OCI-LY7 (cell line): ENCODE results near the gene GRIPAP1. TPM values are rescaled to one million over a fixed set of nuclear protein-coding genes. Genes with fewer than 3 reads are reported as not detected.

Experiments
- BruUV-seq: library from RNA; stranded (reverse); fragments of 400-500 nt; replicated peaks from 2 replicates; lab custom pipeline; 2021; lab: Mats Ljungman, UMichigan
- CTCF ChIA-PET: fragments of 300-600 bp; sonication (Branson Sonifier 250); formaldehyde crosslinking; loops from one replicate; lab custom pipeline; 2022; ENCODE audit warnings: antibody characterized with exemption; ENCODE audit not compliant: unreplicated experiment; lab: Charles Lee
- POLR2A ChIA-PET: fragments of 300-600 bp; sonication (Branson Sonifier 250); formaldehyde crosslinking; loops from one replicate; lab custom pipeline; 2022; ENCODE audit warnings: antibody characterized with exemption; lab: Charles Lee
- DNase-seq: peaks from one replicate; pipeline ENCODE4 v3.0.0-alpha.2; 2015; ENCODE audit warnings: low spot score
- H2AFZ ChIP-seq: fragments of 200-600 bp; sonication (generic), shearing (Covaris generic); 2 replicates; pipeline ENCODE4 v1.6.1; 2014; ENCODE audit warnings: mild to moderate bottlenecking, antibody characterized with exemption, low read length, moderate library complexity
- H3K27ac ChIP-seq: fragments of 200-600 bp; sonication (generic); 2 replicates; pipeline ENCODE4 v1.5.1; 2014; ENCODE audit warnings: mixed run types, low read depth, mild to moderate bottlenecking, moderate library complexity, low read length, inconsistent platforms; ENCODE audit not compliant: poor library complexity, severe bottlenecking
- H3K36me3 ChIP-seq: fragments of 200-600 bp; sonication (generic); 2 replicates; pipeline ENCODE4 v1.6.1; 2014; ENCODE audit warnings: mild to moderate bottlenecking, antibody characterized with exemption, low read length, moderate library complexity, mixed read lengths; ENCODE audit not compliant: insufficient read depth
- H3K4me1 ChIP-seq: fragments of 200-600 bp; sonication (generic); 2 replicates; pipeline ENCODE4 v1.5.1; 2014; ENCODE audit warnings: mild to moderate bottlenecking, low read length; ENCODE audit not compliant: insufficient read depth, poor library complexity, severe bottlenecking
- H3K4me2 ChIP-seq: fragments of 200-600 bp; sonication (generic); 2 replicates; pipeline ENCODE4 v1.6.1; 2014; ENCODE audit warnings: mild to moderate bottlenecking, low read length
- H3K4me3 ChIP-seq: fragments of 200-600 bp; sonication (generic); 2 replicates; pipeline ENCODE4 v1.5.1; 2014; ENCODE audit warnings: mild to moderate bottlenecking, low read depth, low read length; ENCODE audit not compliant: poor library complexity, severe bottlenecking
- H3K79me2 ChIP-seq: fragments of 200-600 bp; sonication (generic); 2 replicates; pipeline ENCODE4 v1.6.1; 2016; ENCODE audit warnings: low read depth, mild to moderate bottlenecking, low read length, moderate library complexity, mixed read lengths; ENCODE audit not compliant: insufficient read depth
- H3K9me2 ChIP-seq: fragments of 200-600 bp; sonication (generic); 2 replicates; pipeline ENCODE4 v1.6.1; 2016; ENCODE audit warnings: mild to moderate bottlenecking, low read length, mixed read lengths; ENCODE audit not compliant: insufficient read depth
- H3K9me3 ChIP-seq: fragments of 200-600 bp; sonication (generic); 2 replicates; pipeline ENCODE4 v1.6.1; 2014; ENCODE audit warnings: mild to moderate bottlenecking, mixed run types, low read length, mixed read lengths
- H4K20me1 ChIP-seq: fragments of 200-600 bp; sonication (generic); 2 replicates; pipeline ENCODE4 v1.6.1; 2014; ENCODE audit warnings: mild to moderate bottlenecking, antibody characterized with exemption, low read length, moderate library complexity, mixed read lengths; ENCODE audit not compliant: insufficient read depth
- CTCF ChIP-seq: fragments of 200-600 bp; sonication (generic); conservative IDR thresholded peaks from 2 replicates; pipeline ENCODE4 v1.5.1; 2014; ENCODE audit warnings: mild to moderate bottlenecking, antibody characterized with exemption, low read length, moderate library complexity, mixed read lengths
- EZH2phosphoT487 ChIP-seq: fragments of 200-600 bp; sonication (generic); IDR thresholded peaks from 2 replicates; pipeline ENCODE4 v1.6.1; 2018; ENCODE audit warnings: low read depth, borderline replicate concordance, mild to moderate bottlenecking, mixed run types, antibody characterized with exemption, low read length, moderate library complexity, mixed read lengths
- intact Hi-C: fragments of 100-400 bp; cut with micrococcal nuclease; formaldehyde crosslinking; loops from one replicate; pipeline ENCODE4 v1.10.0; 2022; ENCODE audit not compliant: unreplicated experiment
- total RNA-seq, 2 experiments: library from RNA; depleted of rRNA in 1 of 2; stranded (reverse); fragments of >200 nt in 1 of 2; shearing (Covaris generic) in 1 of 2; gene quantifications; 2 replicates each; pipeline ENCODE4 v1.2.3, GENCODE V29; 2014 to 2022

GRIPAP1 gene
- total RNA-seq, 2 experiments from 2014 or later, result 27.5 to 95.9 TPM

GRCh38 chrX:49030283-49030682, 28.2 kb upstream of the GRIPAP1 start:
- CTCF ChIA-PET, result no interaction called here
- Histone ChIP-seq H3K4me3 (no peak overlapping the region), H3K9me3 (no peaks in the 10 kb centered on the region), H3K36me3 (peaks cover 12% of the 10 kb centered on the region), H3K4me2 (no peak overlapping the region), H3K9me2 (no peaks in the 10 kb centered on the region), H3K4me1 (no peaks in the 10 kb centered on the region), H2AFZ (no peak overlapping the region), H4K20me1 (no peaks in the 10 kb centered on the region), H3K27ac (no peak overlapping the region), H3K79me2 (no peaks in the 10 kb centered on the region)
- DNase-seq, result no peak
- BruUV-seq, result no TSS peak
- TF ChIP-seq CTCF, result no peak
- TF ChIP-seq EZH2phosphoT487, result no peak
- POLR2A ChIA-PET, result no interaction called here
- intact Hi-C loops, result no loop called here

- CTCF ChIA-PET, result no interaction called here
- Histone ChIP-seq H3K4me3 (no peak overlapping the region), H3K4me1 (no peaks in the 10 kb centered on the region), H3K9me3 (no peaks in the 10 kb centered on the region), H3K27ac (no peak overlapping the region), H3K36me3 (peaks cover 12% of the 10 kb centered on the region), H3K9me2 (no peaks in the 10 kb centered on the region), H3K4me2 (no peak overlapping the region), H4K20me1 (no peaks in the 10 kb centered on the region), H2AFZ (no peak overlapping the region), H3K79me2 (no peaks in the 10 kb centered on the region)
- POLR2A ChIA-PET, result no interaction called here
- TF ChIP-seq EZH2phosphoT487, result no peak
- TF ChIP-seq CTCF, result no peak
- no TSS peak for BruUV-seq
- no peak for DNase-seq
- intact Hi-C loops, result no loop called here
These were observed 27.8 kb upstream of the GRIPAP1 start for GRCh38 chrX:49029876-49030275.

- Histone ChIP-seq H2AFZ (no peak overlapping the region), H3K79me2 (no peaks in the 10 kb centered on the region), H3K9me3 (no peaks in the 10 kb centered on the region), H3K4me2 (no peak overlapping the region), H3K9me2 (no peaks in the 10 kb centered on the region), H3K27ac (no peak overlapping the region), H3K4me3 (no peak overlapping the region), H3K4me1 (no peaks in the 10 kb centered on the region), H3K36me3 (no peaks in the 10 kb centered on the region), H4K20me1 (no peaks in the 10 kb centered on the region)
- CTCF ChIA-PET, result no interaction called here
- POLR2A ChIA-PET, result no interaction called here
- intact Hi-C loops, result no loop called here
- no peak for DNase-seq
- no TSS peak for BruUV-seq
- TF ChIP-seq EZH2phosphoT487, result no peak
- no peak for TF ChIP-seq CTCF
These were observed 17.7 kb upstream of the GRIPAP1 start for GRCh38 chrX:49019599-49020249.
